Gastrocnemius medialis (tissue), 4 donors: Measurements from ENCODE around the gene ARHGAP32. TPM values are rescaled to one million over a fixed set of nuclear protein-coding genes. Genes with fewer than 3 reads are reported as not detected.

Experiments used
- ATAC-seq, 2 donors: fragments of 150-250 bp; one replicate each; pipeline ENCODE4 v1.9.1; 2016
- DNase-seq, 2 donors: peaks; one replicate each; pipeline ENCODE4 v3.0.0-alpha.2; 2019
- H3K27ac ChIP-seq, 4 donors: fragments of 200-600 bp; sonication (generic); 1 replicate in 1 of 4; 2 replicates in 3 of 4; pipeline ENCODE4 v1.5.1; 2016 to 2018; ENCODE audit warnings: mild to moderate bottlenecking in 2 of 4, moderate library complexity in 1 of 4
- H3K27me3 ChIP-seq, 3 donors: fragments of 200-600 bp; sonication (generic) in 2 of 3; 1 replicate in 1 of 3; 2 replicates in 2 of 3; pipeline versions ENCODE4 v1.5.1 to v1.6.0; 2016 to 2019; ENCODE audit warnings: mild to moderate bottlenecking in 1 of 3, moderate library complexity in 1 of 3
- H3K36me3 ChIP-seq, 2 donors: fragments of 200-600 bp; sonication (generic) in 1 of 2; one replicate each; pipeline ENCODE4 v1.5.1; 2017 to 2018
- H3K4me1 ChIP-seq, 2 donors: fragments of 200-600 bp; sonication (generic) in 1 of 2; one replicate each; pipeline ENCODE4 v1.5.1; 2016 to 2017; ENCODE audit warnings: mild to moderate bottlenecking in 2 of 2
- H3K4me3 ChIP-seq, 4 donors: fragments of 200-600 bp; sonication (generic) in 3 of 4; 1 replicate in 1 of 4; 2 replicates in 3 of 4; pipeline ENCODE4 v1.5.1; 2016 to 2019; ENCODE audit warnings: mild to moderate bottlenecking in 2 of 4
- H3K9me3 ChIP-seq, 3 donors: fragments of 200-600 bp; sonication (generic) in 2 of 3; 1 replicate in 1 of 3; 2 replicates in 2 of 3; pipeline ENCODE4 v1.5.1; 2016 to 2019
- CTCF ChIP-seq, 5 experiments: fragments of 450-650 bp in 3 of 5; fragments of 200-600 bp in 2 of 5; sonication (generic) in 2 of 5; IDR thresholded peaks in 4 of 5; conservative IDR thresholded peaks in 1 of 5; 1 replicate in 4 of 5; 2 replicates in 1 of 5; pipeline ENCODE4 v1.5.1; 2016 to 2019; ENCODE audit warnings: antibody characterized with exemption in 5 of 5, mild to moderate bottlenecking in 3 of 5, moderate library complexity in 3 of 5
- POLR2A ChIP-seq, 2 donors: fragments of 450-650 bp; IDR thresholded peaks; one replicate each; pipeline ENCODE4 v1.6.1; 2017; ENCODE audit warnings: antibody characterized with exemption in 2 of 2, mild to moderate bottlenecking in 2 of 2, moderate library complexity in 2 of 2
- in situ Hi-C, 4 donors: fragments of 200-750 bp; cut with MboI; loops; one replicate each; pipeline versions ENCODE4 v1.15.0 to v1.8.0; 2017; ENCODE audit warnings: low sequenced_read_pairs in 4 of 4
- intact Hi-C: fragments of 100-400 bp; cut with DNase I; formaldehyde crosslinking; loops from one replicate; pipeline ENCODE4 v1.15.1; 2023; ENCODE audit warnings: low total_unique reads
- total RNA-seq, 4 donors: library from RNA; depleted of rRNA; stranded (reverse); fragments of >200 nt; gene quantifications; one replicate each; pipeline versions ENCODE4 v1.1.0 to v1.2.3, GENCODE V29; 2016

The ARHGAP32 gene
- total RNA-seq, 4 donors from 2014 or later = 5.6 to 17.0 (median 7.8) TPM

GRCh38 chr11:128965485-128965884 lies 226.6 kb downstream of the ARHGAP32 start:
- H3K27me3 ChIP-seq = no peaks in the 10 kb centered on the region
- H3K36me3 ChIP-seq = peaks cover 0 to 25% of the 10 kb centered on the region in 2 donors
- no peak for TF ChIP-seq CTCF (IDR thresholded peaks at IDR 0.05 in 4 of 5, conservative IDR thresholded peaks at IDR 0.05 in 1 of 5)
- no peak for TF ChIP-seq POLR2A (IDR thresholded peaks at IDR 0.05)
- H3K4me3 ChIP-seq = no peak overlapping the region
- H3K9me3 ChIP-seq = no peaks in the 10 kb centered on the region
- in situ Hi-C loops = loop anchor here in 1 of 4 donors (25.0 kb wide), 1 partner anchor 803 kb away; no protein-coding TSS in a partner anchor
- H3K27ac ChIP-seq = no peak overlapping the region
- no peak for ATAC-seq
- no peak for DNase-seq
- no peaks in the 10 kb centered on the region for H3K4me1 ChIP-seq
- intact Hi-C loops = no loop called here

GRCh38 chr11:128964463-128964930 lies 227.6 kb downstream of the ARHGAP32 start:
- in situ Hi-C loops (loop anchor here in 1 of 4 donors (25.0 kb wide), 1 partner anchor 802 kb away; no protein-coding TSS in a partner anchor), intact Hi-C loops (no loop called here)
- Histone ChIP-seq H3K4me3 (no peak overlapping the region), H3K36me3 (peaks cover 0 to 15% of the 10 kb centered on the region in 2 donors), H3K27ac (no peak overlapping the region), H3K4me1 (no peaks in the 10 kb centered on the region), H3K27me3 (no peaks in the 10 kb centered on the region), H3K9me3 (no peaks in the 10 kb centered on the region)
- ATAC-seq = no peak
- TF ChIP-seq CTCF (IDR thresholded peaks at IDR 0.05 in 4 of 5, conservative IDR thresholded peaks at IDR 0.05 in 1 of 5) (no peak), POLR2A (IDR thresholded peaks at IDR 0.05) (no peak)
- DNase-seq = no peak

GRCh38 chr11:128963744-128964325 lies 228.3 kb downstream of the ARHGAP32 start:
- TF ChIP-seq POLR2A (IDR thresholded peaks at IDR 0.05) (no peak), CTCF (IDR thresholded peaks at IDR 0.05 in 4 of 5, conservative IDR thresholded peaks at IDR 0.05 in 1 of 5) (no peak)
- intact Hi-C loops = no loop called here
- no peaks in the 10 kb centered on the region for H3K27me3 ChIP-seq
- in situ Hi-C loops = loop anchor here in 1 of 4 donors (25.0 kb wide), 1 partner anchor 802 kb away; no protein-coding TSS in a partner anchor
- no peaks in the 10 kb centered on the region for H3K9me3 ChIP-seq
- DNase-seq (no peak), ATAC-seq (no peak)
- H3K27ac ChIP-seq = no peak overlapping the region
- H3K36me3 ChIP-seq = peaks cover 0 to 9% of the 10 kb centered on the region in 2 donors
- H3K4me3 ChIP-seq = no peak overlapping the region
- H3K4me1 ChIP-seq = no peaks in the 10 kb centered on the region

GRCh38 chr11:128962896-128963295 lies 229.2 kb downstream of the ARHGAP32 start:
- intact Hi-C loops (no loop called here), in situ Hi-C loops (loop anchor here in 1 of 4 donors (25.0 kb wide), 1 partner anchor 801 kb away; no protein-coding TSS in a partner anchor)
- Histone ChIP-seq H3K27ac (no peak overlapping the region), H3K4me1 (no peaks in the 10 kb centered on the region), H3K36me3 (peaks cover 0 to under 1% of the 10 kb centered on the region in 2 donors), H3K27me3 (no peaks in the 10 kb centered on the region), H3K9me3 (no peaks in the 10 kb centered on the region), H3K4me3 (no peak overlapping the region)
- TF ChIP-seq POLR2A (IDR thresholded peaks at IDR 0.05) (no peak), CTCF (IDR thresholded peaks at IDR 0.05 in 4 of 5, conservative IDR thresholded peaks at IDR 0.05 in 1 of 5) (no peak)
- DNase-seq = no peak
- no peak for ATAC-seq
